ENCODE data around the gene DCDC2C.

The DCDC2C gene

GRCh38 chr2:3876221-3876620 is 172.8 kb downstream of the DCDC2C start:
- DNase-seq (ENCODE audit: low read depth, low spot score) = no peak
- H3K4me3 ChIP-seq (ENCODE audit: low read depth, low read length) = no peak overlapping the region
- TF ChIP-seq CTCF (IDR thresholded peaks at IDR 0.05; ENCODE audit: low read depth, low read length) = no peak
- in situ Hi-C loops (cut with HindIII; ENCODE audit: low sequenced_read_pairs) = no loop called here

- no peak overlapping the region for H3K4me3 ChIP-seq (ENCODE audit: low read depth, low read length)
- DNase-seq (ENCODE audit: low read depth, low spot score) = no peak
- TF ChIP-seq CTCF (IDR thresholded peaks at IDR 0.05; ENCODE audit: low read depth, low read length) = no peak
- in situ Hi-C loops (cut with HindIII; ENCODE audit: low sequenced_read_pairs) = no loop called here
Observed at GRCh38 chr2:3876685-3877084, 173.3 kb downstream of the DCDC2C start.

GRCh38 chr2:3885629-3886628 is 182.6 kb downstream of the DCDC2C start:
- in situ Hi-C loops (cut with HindIII; ENCODE audit: low sequenced_read_pairs) = no loop called here
- no peak overlapping the region for H3K4me3 ChIP-seq (ENCODE audit: low read depth, low read length)
- DNase-seq (ENCODE audit: low read depth, low spot score) = no peak
- no peak for TF ChIP-seq CTCF (IDR thresholded peaks at IDR 0.05; ENCODE audit: low read depth, low read length)

GRCh38 chr2:3895021-3895420 is 191.6 kb downstream of the DCDC2C start:
- H3K4me3 ChIP-seq (ENCODE audit: low read depth, low read length) = no peak overlapping the region
- in situ Hi-C loops (cut with HindIII; ENCODE audit: low sequenced_read_pairs) = no loop called here
- no peak for TF ChIP-seq CTCF (IDR thresholded peaks at IDR 0.05; ENCODE audit: low read depth, low read length)
- no peak for DNase-seq (ENCODE audit: low read depth, low spot score)

Measured in astrocyte of the spinal cord (primary cell).